ENCODE measurements around the gene TPCN2.

TPCN2 gene

DNA sequence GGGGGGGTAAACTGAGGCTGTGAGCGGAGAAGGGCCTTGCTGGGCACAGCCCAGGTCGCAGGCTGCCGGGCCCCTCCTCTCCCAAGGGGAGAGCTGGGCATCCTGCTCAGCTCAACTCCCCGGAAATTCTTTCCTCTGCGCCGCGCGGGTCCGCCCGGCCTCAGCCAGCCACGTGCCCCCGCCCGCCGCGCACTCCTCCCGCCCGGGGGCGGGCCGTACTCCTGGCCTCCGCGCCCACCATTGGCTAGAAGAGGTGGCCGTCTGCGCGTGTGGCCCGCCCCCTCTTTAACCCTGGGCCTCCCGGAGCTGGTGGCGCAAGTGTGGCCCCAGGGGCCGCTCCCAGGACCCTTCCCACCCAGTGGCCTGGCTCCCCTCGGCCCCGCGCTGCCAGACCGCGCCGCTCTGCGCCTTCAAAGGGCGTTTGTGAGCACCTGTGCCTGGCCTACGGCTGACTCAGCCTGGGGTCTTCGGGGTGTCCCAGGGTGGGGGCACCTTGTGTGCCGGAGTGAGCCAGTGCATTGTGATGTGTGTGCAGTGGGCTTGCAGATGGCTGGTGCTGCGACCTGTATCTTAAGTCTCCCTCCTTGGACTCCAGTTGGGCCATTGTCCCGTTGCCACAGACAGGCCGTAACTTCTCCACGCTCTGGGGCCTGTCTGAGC, 37.6 kb upstream of the TPCN2 start:
- DNase-seq: no peak

DNA sequence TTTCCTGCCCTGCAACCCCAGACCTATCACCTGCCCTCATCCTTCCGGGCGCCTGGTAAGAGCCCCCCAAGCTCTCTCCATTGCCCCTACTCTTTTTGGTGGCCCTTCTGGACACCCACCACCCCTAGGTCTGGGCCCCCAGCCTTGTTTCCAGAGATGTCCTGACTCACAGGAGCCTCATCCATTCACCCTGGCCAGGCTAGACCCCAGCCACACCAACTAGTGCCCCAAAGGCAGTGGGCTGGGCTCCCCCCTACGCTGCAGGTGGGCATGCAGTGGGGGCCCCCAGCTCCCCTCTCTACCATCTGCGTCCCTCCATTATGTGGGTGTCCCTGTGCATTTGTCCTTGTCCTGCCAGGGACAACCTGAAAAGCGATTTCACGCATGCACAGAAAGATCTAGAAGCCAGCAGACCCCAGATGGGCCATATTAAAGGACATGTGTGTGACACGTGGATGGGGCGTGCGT, 37.1 kb upstream of the TPCN2 start:
- DNase-seq: no peak

DNA sequence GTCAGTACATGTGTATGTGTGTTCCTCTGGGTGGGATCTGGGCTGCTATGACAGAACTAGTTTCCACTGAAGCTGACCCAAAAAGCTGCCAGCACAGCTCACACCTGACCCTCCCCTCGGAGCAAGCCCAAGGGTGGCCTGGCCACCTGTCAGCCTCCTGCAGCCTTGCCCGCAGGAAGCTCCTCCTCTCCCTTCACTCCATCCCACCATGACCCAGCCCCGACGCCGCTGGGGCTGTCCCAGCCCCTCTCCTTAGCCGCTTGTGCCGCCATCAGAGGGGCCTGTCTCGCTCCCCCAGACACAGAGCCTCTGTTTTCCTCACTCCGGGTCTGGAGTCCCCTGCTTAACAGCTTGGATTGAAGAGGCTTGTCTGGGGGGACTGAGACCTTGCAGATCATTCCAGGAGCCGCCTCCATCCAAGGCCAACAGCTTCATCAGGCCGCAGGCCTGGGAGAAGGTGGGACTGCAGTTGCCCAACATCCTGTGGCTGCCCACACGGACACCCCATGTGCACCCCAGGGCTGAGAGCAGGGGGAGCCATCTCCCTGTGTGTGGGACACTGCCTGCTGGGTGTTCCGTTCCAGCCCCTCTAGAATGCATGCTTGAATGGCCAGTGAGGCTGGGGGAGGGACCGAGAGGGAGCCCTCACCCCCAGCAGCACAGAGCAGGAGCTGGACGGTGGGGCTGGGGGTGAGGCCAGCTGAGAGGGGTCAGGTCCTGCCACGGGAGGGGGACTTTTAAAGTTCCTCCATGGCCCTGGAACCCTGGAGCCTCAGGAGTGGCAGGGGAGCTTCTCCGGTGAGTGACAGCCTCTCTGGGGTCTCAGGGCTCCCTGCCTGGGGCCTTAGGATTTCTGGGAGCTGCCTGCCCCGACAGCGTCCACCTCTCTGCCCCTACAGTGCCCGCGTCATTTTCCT, 36.4 kb upstream of the TPCN2 start:
- DNase-seq: no peak

DNA sequence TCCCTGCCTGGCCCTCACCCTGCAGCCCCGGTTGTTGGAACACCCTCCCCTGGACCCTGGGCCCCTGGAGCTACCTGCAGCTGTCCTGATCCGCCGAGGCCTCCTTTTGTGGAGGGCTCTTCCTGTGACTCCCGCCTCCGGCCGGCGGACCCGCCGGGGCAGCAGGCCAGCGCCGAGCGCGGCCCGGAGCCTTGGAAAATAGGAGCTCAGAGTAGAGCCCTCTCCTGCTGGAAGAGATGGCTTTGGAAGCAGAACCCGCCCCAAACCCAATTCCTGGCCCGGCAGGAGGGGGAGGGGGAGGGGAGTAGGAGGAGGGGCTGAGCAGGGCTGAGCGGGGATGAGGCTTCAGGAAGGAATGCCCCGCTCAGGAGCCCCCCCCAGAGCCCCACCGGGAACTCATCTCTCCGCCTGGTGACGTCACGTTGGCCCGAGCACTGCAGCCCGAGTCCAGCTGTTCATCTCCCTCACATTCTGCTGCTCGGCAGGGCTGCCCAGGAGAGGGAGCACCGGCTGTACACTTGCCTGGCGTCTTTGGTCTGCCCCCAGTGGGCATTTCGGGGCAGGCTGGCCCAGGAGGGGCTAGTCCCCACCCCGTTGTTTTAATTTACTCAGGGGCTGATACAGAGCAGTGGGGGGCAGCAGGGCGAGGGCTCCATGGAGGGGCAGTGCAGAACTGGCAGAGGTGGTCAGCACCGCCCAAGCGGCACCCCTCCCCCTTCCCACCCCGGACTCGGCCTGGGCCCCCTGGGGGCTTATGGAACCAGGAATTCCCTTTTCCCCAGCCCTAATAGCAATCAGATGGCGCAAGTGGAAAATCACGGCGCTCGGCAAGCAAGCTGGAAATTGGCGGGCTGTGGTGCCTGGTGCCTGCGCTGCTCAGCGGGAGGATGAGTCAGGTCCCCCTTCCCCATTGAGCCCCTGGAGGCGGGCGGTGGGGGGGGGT, 35.5 kb upstream of the TPCN2 start, which contains the start of gene MRGPRF:
Gene MRGPRF (minus strand): TSS at position 238 of the 943 bp plus-strand sequence. CDS start 3,345 bp downstream, outside the sequence.
- no peak for DNase-seq

DNA sequence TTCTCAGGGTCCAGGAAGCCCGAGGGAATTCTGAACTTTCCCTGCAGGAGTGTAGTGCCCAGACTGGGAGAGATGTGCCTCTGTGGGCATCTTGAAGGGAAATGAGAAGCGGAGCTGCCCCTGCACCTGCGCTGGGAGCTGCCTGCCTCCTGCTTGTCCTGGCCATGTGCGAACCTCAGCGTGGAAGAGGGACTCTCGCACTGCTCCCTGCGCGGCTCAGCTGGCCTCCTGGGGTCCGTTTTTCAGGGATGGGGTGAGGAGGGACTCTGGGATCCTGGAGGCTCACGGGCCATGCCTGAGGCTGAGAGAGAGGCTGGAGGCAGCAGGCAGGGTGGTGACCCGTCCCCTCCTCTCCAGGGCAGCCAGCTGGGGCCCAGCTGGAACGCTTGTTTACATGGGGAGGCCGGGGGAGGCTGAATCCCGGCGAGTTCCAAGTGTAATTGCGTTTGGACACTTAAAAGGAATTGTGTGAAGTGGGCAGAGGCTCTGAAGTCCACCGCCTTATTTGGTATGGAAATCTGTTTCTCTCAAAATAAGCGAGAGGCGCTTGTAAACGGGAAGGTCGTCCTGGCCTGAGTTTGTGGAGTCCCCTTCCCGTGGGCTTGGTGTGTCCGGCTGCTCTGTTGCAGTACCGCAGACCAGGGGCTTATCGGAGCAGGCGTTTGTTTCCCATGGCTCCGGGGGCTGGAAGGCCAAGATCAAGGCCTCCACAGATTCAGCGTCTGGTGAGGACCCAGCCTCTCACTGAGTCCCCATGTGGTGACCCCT, 34.5 kb upstream of the TPCN2 start:
- DNase-seq: no peak

DNA sequence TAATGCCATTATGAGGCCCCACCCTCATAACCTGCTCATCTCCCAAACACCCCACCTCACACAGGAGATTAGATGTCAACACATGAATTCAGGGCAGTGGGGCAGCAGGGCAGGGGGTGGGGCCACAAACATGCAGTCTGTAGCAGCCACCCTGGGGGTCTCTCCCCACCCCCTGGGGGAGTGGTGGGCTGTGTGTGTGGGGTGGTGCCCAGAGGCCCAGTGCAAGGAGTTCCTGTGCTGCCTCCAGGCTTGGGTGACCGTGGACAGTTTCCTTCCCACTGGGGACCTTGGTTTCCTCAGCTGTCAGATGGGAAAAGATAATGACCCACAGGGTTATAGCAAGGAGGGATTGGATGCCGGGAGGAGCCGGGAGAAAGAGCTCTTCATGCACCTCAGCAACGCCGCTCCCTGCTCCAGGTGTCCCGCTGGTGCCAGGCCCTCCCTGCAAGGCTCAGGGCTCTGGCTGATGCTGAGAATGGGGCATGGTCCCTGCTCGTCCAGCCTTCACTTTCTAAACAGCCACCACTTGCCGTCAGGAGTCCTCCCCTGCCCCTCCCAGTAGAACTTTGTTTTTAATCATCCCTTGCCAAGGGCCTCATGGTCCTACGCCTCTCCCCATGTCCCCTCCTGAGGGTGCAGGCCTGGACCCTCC, 33.7 kb upstream of the TPCN2 start:
- DNase-seq: no peak

DNA sequence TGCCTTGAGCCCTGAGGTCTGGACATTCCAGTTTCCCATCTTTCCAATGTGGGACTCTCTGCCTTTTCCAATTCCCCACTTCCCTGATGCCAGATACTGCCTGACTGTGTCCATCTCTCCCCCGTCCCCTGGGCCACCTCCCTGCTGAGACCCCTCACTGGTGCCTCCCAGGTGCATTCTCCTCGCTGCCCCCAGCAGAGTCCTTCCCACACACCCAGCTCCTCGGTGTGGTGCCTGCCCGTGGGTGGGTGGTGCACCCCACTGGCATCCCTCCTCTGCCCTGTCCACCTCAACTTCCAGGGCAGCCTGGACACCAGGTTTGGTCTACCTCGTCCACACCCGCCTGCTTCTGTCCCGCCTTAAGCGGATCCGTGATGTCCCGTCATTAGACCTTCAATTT, 30.8 kb upstream of the TPCN2 start:
- no peak for DNase-seq

DNA sequence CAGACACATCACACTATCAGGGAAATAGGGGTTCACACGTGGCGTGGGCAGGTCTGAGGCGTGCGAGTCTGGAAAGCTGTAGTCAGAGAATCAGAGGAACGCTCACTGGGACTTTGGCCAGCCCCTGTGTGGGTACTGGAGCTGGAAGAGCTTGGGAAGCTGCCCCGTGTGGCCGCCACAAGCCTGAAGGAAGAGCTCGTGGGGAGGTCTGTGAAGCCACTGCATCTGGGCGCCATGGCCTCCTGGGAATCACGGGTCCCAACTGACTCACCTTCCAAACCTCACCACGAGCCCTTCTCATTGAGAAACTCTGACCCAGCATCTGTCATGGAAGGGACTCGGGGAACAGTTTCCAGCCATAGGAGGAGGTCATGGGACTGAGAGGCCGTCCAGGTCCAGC, 29.8 kb upstream of the TPCN2 start:
- no peak for DNase-seq

DNA sequence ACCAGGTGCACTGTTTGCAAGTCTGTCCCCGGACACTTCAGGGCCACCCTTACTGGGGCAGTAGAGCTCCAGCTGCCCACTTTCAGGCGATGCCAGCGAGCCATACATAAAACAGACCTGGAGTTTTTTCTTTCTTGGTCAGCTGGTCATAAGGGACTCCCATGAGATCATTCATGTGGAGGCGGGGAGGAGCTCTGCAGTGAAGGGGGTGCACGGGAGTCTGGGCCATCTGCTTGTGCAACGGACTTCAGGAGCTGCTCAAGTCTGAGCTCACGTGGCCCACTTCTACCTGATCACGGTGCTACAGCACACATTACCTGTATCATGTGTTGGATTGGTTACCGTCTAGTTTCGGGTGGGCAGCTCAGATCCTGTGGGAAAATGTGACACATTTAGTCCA, 26.5 kb upstream of the TPCN2 start:
- DNase-seq: no peak

DNA sequence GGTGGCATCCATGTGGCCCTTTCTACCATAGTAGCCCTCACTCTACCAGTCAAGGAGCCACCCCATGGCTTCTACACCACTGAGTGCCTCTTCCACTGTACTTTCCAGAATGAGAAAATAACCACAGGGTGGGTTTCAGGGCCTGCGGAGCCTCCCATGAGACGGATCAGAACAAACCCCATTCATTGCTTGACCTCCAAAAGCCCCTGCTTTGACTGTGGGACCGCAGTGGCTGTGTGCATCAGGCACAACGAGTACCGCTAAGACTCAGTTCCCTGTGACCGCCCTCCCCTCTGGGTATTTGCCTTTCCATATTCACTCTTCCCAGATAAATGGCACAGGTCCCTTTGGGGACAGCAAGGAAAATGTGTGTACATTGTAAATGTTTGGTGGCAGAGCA, 24.2 kb upstream of the TPCN2 start:
- no peak for DNase-seq

DNA sequence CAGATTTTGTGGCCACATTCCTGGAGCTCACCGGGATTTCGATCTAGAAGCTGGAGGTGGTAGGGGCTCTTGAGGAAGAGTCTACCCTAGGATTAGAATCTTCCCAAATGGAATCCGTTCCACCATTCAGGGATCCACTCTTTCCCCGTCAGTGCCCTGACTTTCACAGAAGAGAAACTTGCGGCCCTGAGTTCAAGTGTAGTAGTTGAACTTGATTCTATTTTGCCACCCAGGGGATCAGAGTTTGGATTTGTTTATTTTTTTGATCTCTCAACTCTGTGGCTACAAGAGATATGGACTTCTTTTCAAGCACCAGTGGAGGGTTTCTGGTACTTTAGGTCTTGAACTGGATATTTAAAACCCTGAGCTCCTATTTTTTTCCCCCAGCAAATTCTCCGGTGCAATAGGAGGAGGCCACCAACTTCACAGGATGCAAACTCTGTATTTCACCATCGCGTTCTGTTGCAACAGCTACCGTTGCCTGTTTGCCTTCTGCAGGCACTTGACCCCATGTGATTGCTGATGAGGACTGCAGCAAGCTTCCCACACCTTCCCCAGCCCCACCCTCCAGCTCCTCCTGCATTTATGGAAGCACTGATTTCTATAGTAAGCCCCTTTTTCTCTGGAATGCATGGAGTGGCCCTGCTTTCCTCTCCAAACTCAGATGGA, 20.9 kb upstream of the TPCN2 start:
- DNase-seq: no peak

DNA sequence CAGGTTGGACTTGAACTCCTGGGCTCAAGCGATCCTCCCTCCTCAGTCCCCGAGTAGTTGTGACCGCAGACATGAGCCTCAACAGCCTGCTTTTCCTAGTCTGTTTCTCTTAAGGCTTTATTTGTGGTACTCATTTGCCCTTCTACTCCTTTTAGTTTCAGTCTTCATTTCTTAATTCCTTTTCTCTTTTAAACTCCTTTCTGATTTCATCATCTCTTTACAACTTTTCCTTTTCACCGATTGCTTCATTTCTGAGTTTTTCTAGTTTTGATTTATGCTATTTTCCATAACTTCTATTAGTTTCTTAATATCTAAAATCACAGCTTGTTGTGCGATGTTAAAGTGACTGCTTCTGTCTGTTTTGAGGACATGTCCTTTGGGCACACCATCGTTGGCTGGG, 18.4 kb upstream of the TPCN2 start:
- no peak for DNase-seq

DNA sequence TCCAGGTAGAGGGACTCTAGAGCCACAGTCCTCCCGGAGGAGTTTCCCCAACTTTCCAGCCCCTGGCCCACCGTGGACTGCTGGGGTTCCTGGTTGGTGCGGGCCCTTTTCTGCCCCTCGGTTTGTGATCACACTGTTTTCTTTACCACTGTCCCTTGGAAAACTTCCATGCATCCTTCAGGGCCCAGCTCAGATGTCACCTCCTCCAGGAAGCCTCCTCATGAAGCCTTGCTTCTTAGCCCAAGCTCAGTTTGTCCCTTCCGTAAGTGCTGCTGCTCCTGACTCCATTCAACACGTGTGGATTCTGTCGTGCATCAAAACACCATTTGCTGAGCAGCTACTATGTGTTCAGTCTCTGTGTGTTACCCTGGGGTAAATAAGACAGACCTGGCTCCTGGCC, 15.9 kb upstream of the TPCN2 start:
- no peak for DNase-seq

DNA sequence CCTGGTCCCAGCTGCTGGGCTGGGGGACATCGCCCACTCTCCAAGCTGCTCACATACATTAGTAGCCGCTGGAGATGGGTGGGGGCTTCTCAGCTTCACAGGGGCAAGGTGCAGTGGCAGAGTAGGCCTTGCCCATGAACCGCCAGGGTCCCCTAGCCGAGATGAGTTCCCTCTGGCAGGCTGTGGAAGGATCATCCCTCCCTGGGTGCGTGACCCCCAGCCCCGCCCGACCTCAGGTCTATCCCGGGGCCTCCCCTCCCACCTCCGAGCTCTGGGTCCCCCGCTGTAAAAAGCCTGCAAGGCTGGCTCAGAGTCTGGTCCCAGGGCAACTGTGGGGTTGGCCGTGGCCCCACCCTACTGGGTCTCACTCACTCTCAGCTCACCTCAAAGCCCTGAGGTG, 15.3 kb upstream of the TPCN2 start:
- no peak for DNase-seq

DNA sequence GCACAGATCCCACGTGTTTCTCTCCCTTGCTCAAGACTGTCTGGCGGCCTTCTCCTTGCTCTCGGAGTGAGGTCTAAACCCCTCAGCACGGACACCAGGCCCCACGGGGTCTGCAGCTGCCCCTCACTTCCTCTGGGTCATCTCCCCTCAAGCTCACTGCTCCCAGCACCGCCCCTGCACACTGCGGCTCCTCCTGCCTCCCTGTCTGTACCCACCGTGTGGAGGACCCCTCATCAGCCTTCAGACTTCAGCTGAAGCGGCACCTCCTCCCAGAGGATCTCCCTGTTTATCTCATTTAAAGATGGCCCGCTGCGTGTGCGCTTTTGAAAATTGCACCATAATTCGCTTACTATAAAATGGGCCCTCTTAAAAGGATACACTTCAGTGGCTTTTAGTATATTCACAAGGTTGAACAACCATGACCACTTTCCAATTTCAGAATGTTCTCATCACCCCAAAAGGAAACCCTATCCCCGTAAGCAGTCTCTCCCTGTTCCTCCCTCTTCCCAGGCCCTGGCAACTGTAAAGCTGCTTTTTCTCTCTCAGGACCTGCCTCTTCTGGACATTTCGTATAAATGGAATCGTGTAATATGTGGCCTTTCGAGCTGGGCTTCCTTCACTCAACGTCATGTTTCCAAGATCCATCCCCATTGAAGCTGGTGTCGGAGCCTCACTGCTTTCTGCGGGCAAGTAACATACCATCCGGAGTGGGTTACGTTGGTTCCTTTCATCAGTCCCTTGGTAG, 14.4 kb upstream of the TPCN2 start:
- no peak for DNase-seq

DNA sequence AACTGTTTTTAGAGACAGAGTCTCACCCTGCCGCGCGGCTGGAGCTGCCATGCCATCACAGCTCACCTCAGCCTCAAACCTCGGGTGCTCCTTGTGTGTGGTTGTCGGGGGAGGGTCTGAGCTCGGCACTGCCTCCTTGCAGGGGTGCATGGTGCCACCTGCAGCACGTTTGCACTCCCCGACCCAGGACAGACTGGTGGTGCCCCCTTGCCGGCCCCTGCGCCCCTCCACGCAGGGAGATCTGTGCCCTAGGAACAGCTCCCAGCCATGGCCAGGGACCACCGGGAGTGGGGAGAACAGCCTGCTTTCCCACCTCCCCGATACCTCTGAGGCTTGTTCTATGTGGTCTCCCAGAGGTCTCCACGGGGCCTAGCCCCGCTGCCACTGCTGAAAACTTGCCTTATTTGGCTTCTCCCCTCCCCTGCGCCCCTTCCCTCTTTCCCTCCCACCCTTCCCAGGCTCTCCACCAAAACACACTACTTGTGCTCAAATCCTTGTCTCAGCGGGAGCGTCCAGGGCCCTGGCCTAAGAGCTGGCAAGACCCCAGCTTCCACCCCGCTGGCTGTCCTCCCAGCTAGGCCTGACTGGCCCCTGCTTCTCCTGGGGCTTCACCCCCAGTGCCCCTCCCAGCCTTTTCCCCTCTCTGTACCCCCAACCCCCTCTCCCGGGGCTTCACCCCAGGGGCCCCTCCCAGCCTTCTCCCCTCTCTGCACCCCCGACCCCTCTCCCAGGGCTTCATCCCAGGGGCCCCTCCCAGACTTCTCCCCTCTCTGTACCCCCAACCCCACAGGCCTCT, 13.4 kb upstream of the TPCN2 start:
- DNase-seq: no peak

DNA sequence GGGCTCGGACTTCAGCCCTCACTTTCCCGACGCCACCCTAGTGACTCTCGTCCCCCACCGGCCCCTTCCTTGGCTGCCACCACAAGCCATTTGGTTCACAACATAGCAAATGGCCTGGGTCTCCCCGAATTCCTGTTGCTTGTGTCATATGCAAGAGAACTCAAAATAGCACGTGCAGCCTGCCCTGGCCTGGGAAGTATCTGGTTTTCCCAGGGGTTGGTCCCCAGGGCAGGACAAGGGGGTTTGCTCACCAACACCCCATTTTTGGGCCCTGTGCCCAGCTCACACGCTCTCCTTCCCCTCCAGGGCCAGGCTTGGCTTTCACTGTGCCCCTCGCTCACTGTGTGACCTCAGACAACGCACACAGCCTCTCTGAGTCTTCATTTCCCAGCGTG, 12.8 kb upstream of the TPCN2 start:
- DNase-seq: no peak

DNA sequence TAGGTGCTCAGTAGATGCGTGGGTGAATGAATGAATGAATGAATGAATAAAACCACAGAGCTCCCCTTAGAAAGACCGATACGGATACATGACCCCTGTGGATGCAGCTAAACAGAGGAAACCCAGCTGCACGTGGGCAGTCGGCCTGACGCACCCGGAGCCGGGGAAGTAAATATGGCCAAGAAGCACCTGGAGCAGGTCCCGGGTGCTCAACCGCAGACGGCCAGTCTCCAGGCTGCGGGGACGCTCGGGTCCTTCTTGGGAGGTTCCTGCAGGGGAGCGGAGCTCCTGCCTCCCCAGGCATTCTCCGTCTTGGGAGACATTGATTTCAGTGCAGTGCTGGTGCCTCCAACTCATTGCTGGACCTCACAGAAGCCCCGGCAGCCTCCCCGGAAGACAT, 11.7 kb upstream of the TPCN2 start:
- DNase-seq: no peak

DNA sequence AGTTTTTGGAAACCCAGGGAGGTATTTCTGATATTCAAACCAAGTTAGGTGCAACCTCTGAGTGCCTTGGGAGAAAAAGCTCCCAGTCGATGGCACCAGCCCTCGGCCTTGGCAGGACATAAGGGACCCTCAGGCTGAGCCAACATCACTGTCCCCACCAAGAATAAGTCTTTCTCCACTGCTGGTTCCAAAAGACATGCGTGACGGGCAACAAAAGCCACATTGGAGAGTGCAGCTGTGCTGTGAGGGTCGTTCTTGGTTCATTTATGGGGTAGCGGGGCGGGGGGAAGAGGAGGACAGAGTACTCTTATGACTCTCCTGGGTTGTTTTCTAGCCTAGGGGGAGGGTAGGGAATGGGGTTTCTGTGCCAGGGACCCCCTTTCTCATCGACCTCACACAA, 11.2 kb upstream of the TPCN2 start:
- no peak for DNase-seq

DNA sequence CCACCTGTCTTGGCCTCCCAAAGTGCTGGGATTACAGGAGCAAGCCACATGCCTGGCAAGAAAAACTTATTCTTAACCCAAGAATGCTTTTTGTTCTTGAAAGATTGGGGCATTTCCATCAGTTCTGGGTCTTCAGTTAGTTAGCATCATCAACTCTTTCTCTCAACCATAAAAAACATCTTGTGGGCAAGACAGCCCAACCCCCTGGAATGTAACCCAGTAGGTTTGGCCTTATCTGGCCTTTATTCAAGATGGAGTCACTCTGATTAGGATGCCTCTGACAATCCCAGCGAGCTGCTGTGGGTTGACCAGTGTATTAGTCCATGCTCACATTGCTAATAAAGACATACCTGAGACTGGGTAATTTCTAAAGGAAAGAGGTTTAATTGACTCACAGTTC, 9.2 kb upstream of the TPCN2 start:
- no peak for DNase-seq

All from NCI-H446 treated with DMSO at 0.1 percent for 48 hours (cell line).